Measurements from ENCODE around the gene IZUMO1. TPM values are rescaled to one million over a fixed set of nuclear protein-coding genes. Genes with fewer than 3 reads are reported as not detected.
"Not testable (repeated sequence)": the region's sequence is repeated elsewhere in the genome, so short reads cannot be mapped to it uniquely, and the experiment has no call there.

Gene IZUMO1
- total RNA-seq, 3 donors from 2014 or later, result 0.29 TPM; not detected in 2

GRCh38 chr19:48696353-48697010 lies 50.2 kb downstream of the IZUMO1 start:
- no peaks in the 10 kb centered on the region for H3K27me3 ChIP-seq
- intact Hi-C loops (cut with DNase I; ENCODE audit: low total_unique reads), result no loop called here
- no peaks in the 10 kb centered on the region for H3K36me3 ChIP-seq
- no peaks in the 10 kb centered on the region for H3K4me1 ChIP-seq
- H3K4me3 ChIP-seq, result peak overlapping the region; percentile 10 to 60 (median 44)
- TF ChIP-seq POLR2A (IDR thresholded peaks at IDR 0.05), result no peak
- H3K27ac ChIP-seq, result peak overlapping the region; percentile 72 to 75
- no peaks in the 10 kb centered on the region for H3K9me3 ChIP-seq
- no peak for DNase-seq (ENCODE audit: low spot score in 2 of 2)

GRCh38 chr19:48695743-48696352 lies 50.9 kb downstream of the IZUMO1 start, which contains the start of gene FUT2:
TSS of gene FUT2 (plus strand) at chr19:48695971. CDS start at chr19:48702957, 6,986 bp downstream.
- Histone ChIP-seq H3K27me3 (no peaks in the 10 kb centered on the region), H3K4me1 (no peaks in the 10 kb centered on the region), H3K36me3 (no peaks in the 10 kb centered on the region), H3K4me3 (peak within 1 kb of the TSS; percentile 10 to 60 (median 44)), H3K9me3 (no peaks in the 10 kb centered on the region), H3K27ac (peak within 1 kb of the TSS; percentile 72 to 75)
- intact Hi-C loops (cut with DNase I; ENCODE audit: low total_unique reads), result loop anchor here (2.0 kb wide), 1 partner anchor 73 kb away; no protein-coding TSS in a partner anchor
- TF ChIP-seq POLR2A (IDR thresholded peaks at IDR 0.05), result no peak
- no peak for TF ChIP-seq CTCF (IDR thresholded peaks at IDR 0.05)
- no peak for TF ChIP-seq POLR2AphosphoS5 (IDR thresholded peaks at IDR 0.05)
- no peak for DNase-seq (ENCODE audit: low spot score in 2 of 2)

GRCh38 chr19:48693629-48694028 lies 53.1 kb downstream of the IZUMO1 start:
- not testable (repeated sequence) for DNase-seq (ENCODE audit: low spot score in 2 of 2)

More at GRCh38 chr19:48693629-48694028, 53.1 kb downstream of the IZUMO1 start:
- not testable (repeated sequence) for H3K36me3 ChIP-seq, H3K27me3 ChIP-seq, H3K9me3 ChIP-seq, H3K27ac ChIP-seq, H3K4me3 ChIP-seq, H3K4me1 ChIP-seq
- intact Hi-C loops (cut with DNase I; ENCODE audit: low total_unique reads), result loop anchor here (2.0 kb wide), 1 partner anchor 71 kb away; no protein-coding TSS in a partner anchor

Other genes starting within 250 kb of the IZUMO1 start
- gene LMTK3, start 235.1 kb downstream of the IZUMO1 start, total RNA-seq, result 1 to 10 TPM in 2 of 3 donors, not detected in 1; 1.3 to 2.9 TPM
- gene SULT2B1, start 194.7 kb downstream of the IZUMO1 start, total RNA-seq, result 1 to 10 TPM in 2 of 3 donors, not detected in 1; 5.6 to 7.5 TPM
- not detected for gene SPACA4, start 140.2 kb downstream of the IZUMO1 start, total RNA-seq
- gene FAM83E, start 131.8 kb downstream of the IZUMO1 start, total RNA-seq, result 1 to 10 TPM in 2 of 3 donors, not detected in 1; 3.3 to 5.6 TPM
- 1,000 to 10,000 TPM; 1,880 to 2,937 (median 2,507) TPM for gene RPL18, start 127.7 kb downstream of the IZUMO1 start, total RNA-seq
- 10 to 100 TPM in 2 of 3 donors, 1 to 10 TPM in 1; 7.4 to 10.8 (median 10.5) TPM for gene SPHK2, start 127.4 kb downstream of the IZUMO1 start, total RNA-seq
- 10 to 100 TPM in 1 of 3 donors, 1 to 10 TPM in 2; 3.9 to 10.8 (median 5.0) TPM for gene DBP, start 109.5 kb downstream of the IZUMO1 start, total RNA-seq
- 10 to 100 TPM in 1 of 3 donors, 1 to 10 TPM in 2; 2.2 to 14.2 (median 9.8) TPM for gene CA11, start 100.7 kb downstream of the IZUMO1 start, total RNA-seq
- 1 to 10 TPM in 2 of 3 donors, under 1 TPM in 1; 0.64 to 2.9 (median 2.6) TPM for gene NTN5, start 73.9 kb downstream of the IZUMO1 start, total RNA-seq
- 1 to 10 TPM in 2 of 3 donors, not detected in 1; 2.6 to 5.9 TPM for gene FUT2, start 50.9 kb downstream of the IZUMO1 start, total RNA-seq
- gene MAMSTR, start 27.2 kb downstream of the IZUMO1 start, total RNA-seq, result 1 to 10 TPM in 2 of 3 donors, under 1 TPM in 1; 0.32 to 1.9 (median 1.3) TPM
- gene RASIP1, start 6.3 kb downstream of the IZUMO1 start, total RNA-seq, result 10 to 100 TPM in 2 of 3 donors, 1 to 10 TPM in 1; 7.7 to 28.2 (median 10.7) TPM
- 1 to 10 TPM in 2 of 3 donors, under 1 TPM in 1; 0.48 to 6.2 (median 3.1) TPM for gene FUT1, start 5.7 kb upstream of the IZUMO1 start, total RNA-seq
- gene FGF21, start 8.6 kb upstream of the IZUMO1 start, total RNA-seq, result not detected
- 10 to 100 TPM; 26.9 to 49.0 (median 28.8) TPM for gene BCAT2, start 64.1 kb upstream of the IZUMO1 start, total RNA-seq
- gene HSD17B14, start 89.6 kb upstream of the IZUMO1 start, total RNA-seq, result 10 to 100 TPM; 13.1 to 18.6 (median 14.6) TPM
- 10 to 100 TPM in 2 of 3 donors, 1 to 10 TPM in 1; 6.4 to 25.6 (median 22.4) TPM for gene PLEKHA4, start 121.7 kb upstream of the IZUMO1 start, total RNA-seq
- 10 to 100 TPM; 59.6 to 74.2 (median 65.4) TPM for gene PPP1R15A, start 125.5 kb upstream of the IZUMO1 start, total RNA-seq
- under 1 TPM in 2 of 3 donors, not detected in 1; 0.48 to 0.73 TPM for gene TULP2, start 151.8 kb upstream of the IZUMO1 start, total RNA-seq
- gene NUCB1, start 153.4 kb upstream of the IZUMO1 start, total RNA-seq, result 100 to 1,000 TPM; 131 to 333 (median 223) TPM
- 1 to 10 TPM in 1 of 3 donors, under 1 TPM in 1, not detected in 1; 0.96 to 1.3 TPM for gene DHDH, start 186.8 kb upstream of the IZUMO1 start, total RNA-seq
- gene BAX, start 208.0 kb upstream of the IZUMO1 start, total RNA-seq, result 10 to 100 TPM; 34.2 to 56.0 (median 36.0) TPM
- over 10,000 TPM in 1 of 3 donors, 1,000 to 10,000 TPM in 2; 3,861 to 12,429 (median 4,028) TPM for gene FTL, start 218.4 kb upstream of the IZUMO1 start, total RNA-seq
- 10 to 100 TPM; 24.0 to 26.4 (median 24.6) TPM for gene GYS1, start 246.4 kb upstream of the IZUMO1 start, total RNA-seq
- 100 to 1,000 TPM in 1 of 3 donors, 10 to 100 TPM in 2; 74.1 to 104 (median 84.0) TPM for gene RUVBL2, start 247.0 kb upstream of the IZUMO1 start, total RNA-seq

Measured in breast epithelium (tissue), 4 donors.